Stimulated activated CD8-positive, alpha-beta memory T cell treated with anti-CD3 and anti-CD28 coated beads, Interleukin-2, amount 100 ng/mL, for 48 hours (primary cell): ENCODE measurements around the gene VAMP5.
"Not testable (repeated sequence)": the region's sequence is repeated elsewhere in the genome, so short reads cannot be mapped to it uniquely, and the experiment has no call there.

Experiments used
- DNase-seq, 2 donors: peaks; one replicate each; pipeline ENCODE4 v3.0.0-alpha.2; 2020; ENCODE audit warnings: low read depth in 2 of 2

Gene VAMP5

DNA sequence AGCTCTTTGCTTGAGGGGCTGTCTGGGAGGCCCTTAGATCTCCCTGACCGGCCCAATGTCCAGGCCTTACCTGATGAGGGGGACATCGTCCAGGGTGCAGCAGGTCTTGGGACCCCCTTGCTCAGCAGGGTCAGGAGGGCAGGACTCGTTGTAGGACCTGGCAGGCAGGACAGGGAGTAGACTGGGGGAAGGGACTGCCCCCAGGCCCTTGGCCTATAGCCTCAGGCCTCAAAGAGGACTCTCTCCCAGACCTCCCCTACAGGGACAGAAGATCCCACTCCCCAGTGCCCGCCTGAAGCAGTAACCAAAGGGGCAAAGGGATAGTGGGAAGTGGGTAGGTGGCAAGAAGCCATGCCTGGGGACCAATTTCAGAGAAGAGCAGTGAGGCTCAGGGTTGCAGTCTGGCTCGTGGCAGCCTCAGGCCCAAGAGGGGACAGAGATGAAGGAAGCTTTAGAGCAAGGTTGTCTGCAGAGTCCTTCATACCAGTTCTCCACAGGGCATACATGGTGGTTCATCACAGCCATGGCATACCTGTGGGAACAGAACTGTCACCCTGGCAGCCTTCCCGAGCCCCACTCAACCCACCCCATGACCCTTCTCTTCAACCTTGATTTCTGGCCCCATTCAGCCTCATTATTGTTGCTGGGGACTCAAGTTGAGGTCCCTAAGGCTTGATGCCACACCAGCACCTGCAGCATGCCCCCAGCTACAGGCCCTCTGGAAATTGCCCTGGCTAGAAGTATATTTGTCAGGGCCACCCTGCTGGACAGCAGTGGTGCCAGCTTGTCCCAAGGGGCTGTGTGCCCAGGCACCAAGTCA, 16.9 kb downstream of the VAMP5 start:
- no peak for DNase-seq

DNA sequence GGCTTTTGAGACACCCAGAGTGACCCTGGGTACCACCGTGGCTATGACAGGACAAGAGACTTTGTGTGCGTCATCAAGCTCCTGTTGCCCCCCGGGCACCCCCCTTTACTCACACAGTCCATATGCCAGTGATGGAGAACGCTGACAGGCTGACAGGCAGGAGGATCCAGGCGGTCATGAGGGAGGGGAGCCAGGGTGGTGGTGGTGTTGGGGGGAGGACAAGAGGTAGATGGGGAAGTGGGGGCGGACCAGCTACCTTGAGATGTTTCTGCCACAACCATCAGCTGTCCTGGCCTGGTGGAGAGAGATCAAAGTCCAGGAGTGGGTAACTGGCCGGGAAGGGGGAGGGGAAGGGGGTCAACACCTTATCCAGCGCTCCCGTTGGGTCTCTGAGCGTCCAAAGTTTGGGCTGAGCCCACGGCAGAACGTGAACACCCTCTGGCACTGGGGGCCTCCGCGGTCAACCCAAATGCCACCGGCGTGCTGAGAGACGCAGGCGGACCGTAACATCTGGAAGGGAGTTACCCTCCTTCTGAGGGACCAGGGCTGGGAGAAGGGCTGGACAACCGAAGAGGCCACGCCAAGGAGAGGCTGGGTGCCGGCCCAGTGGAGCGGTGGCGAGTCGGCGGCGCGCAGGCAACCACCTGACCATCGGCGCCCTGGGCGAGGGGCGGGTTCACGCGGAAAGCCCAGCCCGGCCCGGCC, 17.7 kb downstream of the VAMP5 start:
- no peak for DNase-seq

DNA sequence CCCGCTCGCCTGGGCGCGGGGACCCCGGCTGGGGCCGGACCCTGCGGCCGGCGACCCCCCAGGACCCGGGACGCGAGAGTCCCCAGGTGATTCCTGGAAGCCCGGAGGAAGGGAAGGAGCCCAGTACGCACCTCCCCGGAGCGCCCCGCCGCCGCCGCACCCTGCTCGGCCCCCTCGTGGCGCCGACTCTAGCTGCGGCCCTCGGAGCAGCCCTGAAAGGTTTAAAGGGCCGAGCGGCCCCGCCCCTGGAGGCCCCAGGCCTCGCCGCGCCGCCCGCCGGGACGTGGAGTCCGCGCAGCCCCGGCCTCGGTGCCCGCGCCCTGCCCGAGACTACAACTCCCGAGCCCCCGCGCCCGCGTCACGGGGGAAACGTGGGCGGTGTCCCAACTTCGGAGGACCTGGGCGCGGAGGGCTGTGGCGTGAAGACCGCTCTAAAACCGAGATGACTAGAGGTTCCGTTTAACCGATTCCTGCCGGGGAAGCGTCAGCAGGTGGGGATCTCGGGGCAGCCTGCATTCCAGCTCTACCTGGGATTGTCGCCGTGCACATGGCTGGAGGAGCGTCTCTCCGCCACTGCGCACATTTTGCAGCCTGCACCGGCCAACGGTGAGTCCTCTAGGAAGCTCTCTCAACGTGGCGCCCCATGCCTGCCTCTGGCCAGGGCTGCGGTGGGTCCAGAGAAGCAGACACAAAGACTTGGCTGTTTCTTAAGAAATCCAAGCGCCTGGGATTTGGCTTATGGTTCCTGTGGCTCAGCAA, 18.4 kb downstream of the VAMP5 start, which contains the start of gene TMEM150A:
TSS of gene TMEM150A (minus strand) at position 223 of the 759 bp plus-strand sequence. CDS start 750 bp downstream, outside the sequence.
- DNase-seq, result peak; percentile 85 to 86

DNA sequence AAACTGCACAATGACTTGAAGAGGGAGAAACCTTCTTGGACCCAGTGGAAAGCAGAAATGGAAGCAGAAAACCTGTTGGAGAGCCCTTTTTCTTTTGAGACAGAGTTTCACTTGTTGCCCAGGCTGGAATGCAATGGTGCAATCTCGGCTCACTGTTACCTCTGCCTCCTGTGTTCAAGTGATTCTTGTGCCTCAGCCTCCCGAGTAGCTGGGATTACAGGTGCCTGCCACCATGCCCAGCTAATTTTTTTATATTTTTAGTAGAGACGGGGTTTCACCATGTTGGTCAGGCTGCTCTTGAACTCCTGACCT, 19.9 kb downstream of the VAMP5 start:
- not testable (repeated sequence) for DNase-seq

DNA sequence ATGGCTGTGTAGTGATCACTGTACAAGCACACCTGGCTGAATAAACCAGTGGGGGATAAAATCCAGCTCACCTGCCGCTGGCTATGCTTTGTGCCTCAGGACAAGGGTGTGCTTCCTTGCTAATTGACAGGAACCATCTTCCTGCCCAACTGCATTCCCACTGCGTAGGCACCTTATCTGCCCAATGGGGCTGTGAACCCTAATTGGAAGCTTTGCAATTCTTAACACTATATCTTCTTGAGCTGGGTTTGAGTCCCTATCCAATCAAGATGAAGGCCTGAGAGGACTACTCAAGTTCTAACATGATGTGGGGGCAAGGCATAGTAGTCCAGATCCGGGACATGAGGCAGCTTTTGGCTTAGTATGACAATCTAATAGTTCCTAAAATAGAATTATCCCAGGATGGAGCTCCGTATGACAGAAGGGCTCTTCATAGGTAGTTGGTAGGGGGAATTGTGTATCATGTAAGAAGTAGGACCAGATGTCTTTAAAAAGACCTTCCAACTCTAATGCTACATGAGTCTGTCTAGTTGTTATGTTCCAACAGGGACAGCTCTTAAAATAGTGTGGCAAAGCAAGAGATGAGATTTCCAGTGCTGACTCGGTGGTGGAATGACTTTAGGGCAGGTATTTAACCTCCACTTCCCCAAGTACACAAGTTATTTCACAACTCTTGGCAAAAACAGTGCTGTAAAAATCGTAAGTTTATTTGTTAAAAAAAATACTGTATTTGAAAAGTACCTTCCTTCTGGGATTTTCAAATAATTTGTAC, 20.5 kb downstream of the VAMP5 start:
- DNase-seq, result no peak

DNA sequence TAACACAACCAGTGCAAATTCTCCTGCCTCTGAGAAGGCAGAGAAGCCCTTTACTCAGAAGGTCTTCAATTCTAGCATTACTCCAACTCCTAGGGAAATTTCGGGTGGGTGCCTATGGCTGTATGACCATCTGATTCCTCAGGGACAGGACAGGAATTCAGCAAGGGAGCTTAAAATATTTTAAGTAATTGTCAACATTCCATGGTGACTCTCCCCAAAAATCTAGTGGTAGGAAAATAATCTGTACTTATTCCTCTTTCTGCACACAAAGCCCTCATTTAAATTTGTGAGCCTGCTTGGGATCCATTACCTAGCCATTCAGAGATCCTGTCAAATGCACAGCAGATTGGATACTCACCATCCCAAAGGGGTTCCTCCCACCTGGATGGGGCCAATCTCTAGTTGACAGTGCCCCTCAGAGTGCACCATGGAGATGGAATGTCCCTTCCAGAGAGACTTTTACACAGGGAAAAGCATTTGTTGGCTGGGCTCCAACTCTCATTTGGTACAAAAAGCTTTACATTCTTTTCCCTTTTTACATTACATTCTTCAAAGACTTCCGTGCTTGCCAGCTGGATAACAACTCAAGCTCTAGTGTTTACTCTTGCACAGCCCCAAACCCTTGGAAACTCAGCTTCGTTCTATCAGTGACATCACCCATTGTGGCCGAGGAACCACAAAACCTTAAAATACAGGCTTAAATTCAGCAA, 21.3 kb downstream of the VAMP5 start:
- DNase-seq, result no peak

DNA sequence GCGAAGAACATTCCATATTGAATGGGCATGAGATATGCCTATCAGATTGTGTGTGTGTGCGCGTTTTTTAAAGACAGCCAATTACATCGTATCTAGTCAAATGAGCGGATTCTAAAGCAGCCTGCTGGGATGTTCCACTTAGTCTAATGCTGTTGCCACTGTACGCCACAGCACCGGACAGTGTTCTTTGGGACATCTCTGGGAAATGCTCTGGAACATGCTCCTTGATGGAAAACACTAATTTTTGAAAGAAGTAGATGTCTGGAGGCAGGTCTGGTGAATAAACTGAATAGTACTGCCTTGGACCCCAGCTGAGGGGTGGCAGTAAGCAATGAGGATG, 21.9 kb downstream of the VAMP5 start:
- no peak for DNase-seq

DNA sequence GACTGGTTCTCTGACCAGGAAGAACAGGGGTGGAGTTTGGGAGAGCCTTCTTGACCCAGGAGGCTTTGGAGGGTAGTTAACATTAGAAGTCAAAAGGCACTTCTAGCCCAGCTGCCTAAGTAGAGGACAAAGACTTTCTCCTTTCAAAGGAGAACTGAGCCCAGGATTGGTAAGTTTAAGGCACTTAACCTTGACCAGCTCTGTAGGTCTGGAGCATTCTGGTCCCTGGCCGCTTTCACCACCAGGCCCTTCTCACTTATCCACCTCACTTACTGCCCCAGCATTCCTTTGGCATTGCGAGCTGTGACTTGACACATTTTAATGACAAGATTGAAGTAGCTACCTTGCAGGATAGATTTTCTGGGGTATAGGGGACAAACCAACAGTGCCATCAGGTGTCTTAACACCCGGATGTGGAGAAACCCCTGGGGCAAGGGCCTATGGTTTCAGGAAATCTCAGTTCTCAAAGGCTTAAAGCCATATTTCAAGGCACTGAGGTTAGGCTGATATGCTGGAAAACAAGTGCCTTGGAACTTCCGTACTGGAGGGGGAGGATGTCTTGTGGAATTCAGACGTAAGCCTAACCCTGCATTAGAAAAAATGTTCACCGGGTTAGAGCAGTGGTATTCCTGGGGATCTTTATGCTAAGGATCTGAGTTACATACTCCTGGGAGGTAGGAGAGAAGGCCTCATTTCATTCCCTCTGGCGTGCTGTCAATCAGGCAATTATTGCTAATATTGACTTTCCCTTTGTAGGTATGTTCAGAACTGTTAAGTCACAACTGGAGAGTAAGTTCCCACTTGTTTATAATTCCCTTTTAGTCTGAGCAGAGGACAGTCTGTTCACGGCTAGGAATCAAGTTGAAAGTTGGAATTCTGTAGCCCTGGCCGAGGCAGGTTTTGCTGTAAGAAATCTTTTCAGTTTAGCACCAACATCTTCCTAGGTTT, 23.3 kb downstream of the VAMP5 start:
- no peak for DNase-seq

DNA sequence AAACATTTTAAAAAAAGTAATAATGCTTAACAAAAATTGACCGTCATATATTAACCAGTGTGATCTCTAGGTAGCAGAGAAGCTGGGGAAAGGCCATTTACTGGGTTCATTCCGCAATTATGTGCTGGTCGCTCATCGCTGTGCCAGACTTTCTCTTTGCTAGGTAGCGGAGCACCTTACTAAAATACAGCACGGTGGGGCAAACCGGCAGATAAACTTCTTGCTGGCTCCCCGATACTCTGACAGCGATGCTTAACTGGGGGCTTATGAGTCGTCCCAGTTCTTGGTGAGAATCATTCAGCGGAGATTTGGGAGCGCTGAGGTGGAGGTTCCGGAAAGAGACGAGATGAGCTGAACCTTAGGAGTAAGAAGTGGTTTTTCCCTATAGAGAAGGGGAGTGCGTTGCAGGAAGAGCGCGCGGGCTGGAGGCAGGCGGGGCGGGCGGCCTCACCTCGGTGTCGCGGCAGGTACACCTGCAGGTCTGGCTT, 27.0 kb downstream of the VAMP5 start:
- no peak for DNase-seq

DNA sequence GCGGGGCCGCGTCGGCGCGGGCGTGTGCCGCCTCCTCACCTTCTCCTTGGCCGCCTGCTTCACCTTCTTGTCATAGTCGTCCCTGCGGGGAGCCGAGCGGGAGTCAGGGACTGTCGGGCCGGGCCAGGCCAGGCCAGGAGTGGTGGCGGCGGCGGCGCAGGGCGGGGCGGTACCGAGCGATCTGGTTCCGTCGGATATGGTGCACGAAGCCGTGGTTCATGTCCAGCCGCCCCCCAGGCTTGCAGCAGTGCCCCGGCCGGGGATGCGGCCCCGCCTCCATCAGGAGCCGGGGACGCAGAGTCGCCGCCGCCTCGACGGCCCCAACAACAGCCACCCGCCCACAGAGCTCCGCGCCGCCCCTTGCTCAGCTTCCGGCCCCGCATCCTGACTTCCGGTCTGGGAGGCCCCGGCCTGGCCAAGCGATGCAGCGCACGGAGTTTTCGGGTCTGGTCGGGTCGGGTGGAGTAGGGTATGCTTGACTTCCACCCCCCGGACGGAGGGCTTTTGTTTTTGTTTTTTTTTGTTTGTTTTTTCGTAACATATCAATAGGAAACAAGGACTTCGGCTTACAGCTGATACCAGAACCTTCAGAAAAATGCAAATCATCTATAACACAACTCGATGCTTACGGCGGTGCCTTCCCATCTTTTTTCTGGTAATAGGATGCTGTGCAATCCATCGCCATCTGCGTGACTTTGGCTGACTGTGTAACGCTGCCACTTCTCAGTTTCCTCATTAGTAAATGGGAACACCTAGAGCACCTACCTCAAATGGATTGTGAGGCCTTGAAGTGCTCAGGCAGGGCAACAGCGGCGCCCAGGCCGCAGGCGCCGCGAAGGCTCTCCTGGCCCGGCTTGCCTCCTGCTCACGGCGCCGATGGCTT, 27.7 kb downstream of the VAMP5 start, which contains the start of gene C2orf68:
TSS of gene C2orf68 (minus strand) at position 362 of the 883 bp plus-strand sequence. CDS start at position 280, 82 bp downstream.
- peak; percentile 87 to 88 for DNase-seq

DNA sequence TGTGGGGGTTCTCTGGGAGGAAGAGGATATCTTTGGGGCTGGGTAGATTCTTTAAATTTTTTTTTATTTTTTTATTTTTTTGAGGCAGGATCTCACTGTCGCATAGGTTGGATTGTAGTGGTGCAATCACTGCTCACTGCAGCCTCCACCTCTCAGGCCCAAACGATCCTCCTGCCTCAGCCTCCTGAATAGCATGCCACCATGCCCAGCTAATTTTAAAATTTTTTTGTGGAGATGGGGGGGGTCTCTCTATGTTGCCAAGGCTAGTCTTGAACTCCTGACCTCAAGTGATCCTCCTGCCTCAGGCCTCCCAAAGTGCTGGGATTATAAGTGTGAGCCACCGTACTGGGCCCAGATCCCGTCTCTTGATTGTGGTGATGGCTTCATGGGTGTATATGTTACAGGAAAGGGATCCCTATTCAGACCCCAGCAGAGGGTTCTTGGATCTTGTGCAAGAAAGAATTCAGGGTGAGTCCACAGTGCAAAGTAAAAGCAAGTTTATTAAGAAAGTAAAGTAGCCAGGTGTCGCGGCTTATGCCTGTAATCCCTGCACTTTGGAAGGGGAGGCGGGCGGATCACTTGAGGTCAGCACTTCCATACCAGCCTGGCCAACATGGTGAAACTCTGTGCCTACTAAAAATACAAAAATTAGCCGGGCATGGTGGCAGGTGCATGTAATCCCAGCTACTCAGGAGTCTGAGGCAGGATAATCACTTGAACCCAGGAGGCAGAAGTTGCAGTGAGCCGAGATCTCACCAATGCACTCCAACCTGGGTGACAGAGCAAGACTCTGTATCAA, 29.7 kb downstream of the VAMP5 start:
- DNase-seq, result no peak

DNA sequence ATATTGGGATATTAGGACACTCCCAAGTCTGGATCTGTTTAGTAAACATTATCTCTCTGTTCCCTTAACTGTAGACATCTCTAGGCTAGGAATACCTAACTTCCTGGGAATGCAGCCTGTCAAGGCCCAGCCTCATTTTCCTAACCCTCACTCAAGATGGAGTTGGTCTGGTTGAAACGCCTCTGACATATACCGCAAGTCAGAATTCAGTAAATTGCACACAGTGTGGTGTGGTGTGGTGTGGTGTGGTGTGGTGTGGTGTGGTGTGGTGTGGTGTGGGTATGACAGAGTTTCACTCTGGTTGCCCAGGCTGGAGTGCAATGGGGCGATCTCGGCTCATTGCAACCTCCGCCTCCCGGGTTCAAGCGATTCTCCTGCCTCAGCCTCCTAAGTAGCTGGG, 30.5 kb downstream of the VAMP5 start:
- not testable (repeated sequence) for DNase-seq

DNA sequence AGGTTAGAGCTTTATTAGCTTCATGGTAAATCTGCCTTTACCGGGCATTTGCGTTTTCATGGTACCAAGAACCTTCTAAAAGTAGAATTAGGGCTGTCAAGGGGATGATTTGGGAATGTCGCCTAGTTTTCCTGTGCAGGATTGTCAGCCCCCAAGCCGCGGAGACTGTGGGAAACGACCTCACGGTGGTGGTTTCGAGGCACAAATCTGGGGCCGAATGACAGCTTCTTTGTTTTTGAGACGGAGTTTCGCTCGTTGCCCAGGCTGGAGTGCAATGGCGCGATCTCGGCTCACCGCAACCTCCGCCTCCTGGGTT, 31.1 kb downstream of the VAMP5 start:
- no peak for DNase-seq

DNA sequence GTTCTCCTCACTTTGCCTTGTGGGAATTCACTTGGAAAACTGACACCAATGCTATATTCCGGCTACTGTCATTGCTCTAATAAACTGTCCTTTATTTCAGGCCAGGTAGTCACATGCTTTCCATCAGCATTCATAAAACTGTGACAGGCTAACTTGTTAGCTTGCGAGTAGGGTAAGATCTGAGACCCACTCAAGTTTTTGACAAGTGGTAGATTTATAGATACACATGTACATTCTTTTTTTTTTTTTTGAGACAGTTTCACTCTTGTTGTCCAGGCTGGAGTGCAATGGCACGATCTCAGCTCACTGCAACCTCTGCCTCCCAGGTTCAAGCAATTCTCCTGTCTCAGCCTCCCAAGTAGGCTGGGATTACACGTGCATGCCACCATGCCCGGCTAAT, 33.5 kb downstream of the VAMP5 start:
- DNase-seq, result not testable (repeated sequence)

DNA sequence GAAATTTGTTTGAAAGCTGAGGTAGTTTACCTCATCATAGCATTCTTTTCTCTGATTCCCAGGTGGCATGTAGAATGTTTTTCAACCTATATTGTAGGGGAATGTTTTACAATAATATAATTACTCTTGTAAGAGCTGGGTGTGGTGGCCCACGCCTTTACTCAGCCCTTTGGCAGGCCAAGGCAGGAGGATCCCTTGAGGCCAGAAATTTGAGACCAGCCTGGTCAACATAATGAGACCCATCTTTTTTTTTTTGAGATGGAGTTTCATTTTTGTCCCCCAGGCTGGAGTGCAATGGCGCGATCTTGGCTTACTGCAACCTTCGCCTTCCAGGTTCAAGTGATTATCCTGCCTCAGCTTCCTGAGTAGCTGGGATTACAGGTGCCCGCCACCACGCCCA, 35.4 kb downstream of the VAMP5 start:
- DNase-seq, result no peak

DNA sequence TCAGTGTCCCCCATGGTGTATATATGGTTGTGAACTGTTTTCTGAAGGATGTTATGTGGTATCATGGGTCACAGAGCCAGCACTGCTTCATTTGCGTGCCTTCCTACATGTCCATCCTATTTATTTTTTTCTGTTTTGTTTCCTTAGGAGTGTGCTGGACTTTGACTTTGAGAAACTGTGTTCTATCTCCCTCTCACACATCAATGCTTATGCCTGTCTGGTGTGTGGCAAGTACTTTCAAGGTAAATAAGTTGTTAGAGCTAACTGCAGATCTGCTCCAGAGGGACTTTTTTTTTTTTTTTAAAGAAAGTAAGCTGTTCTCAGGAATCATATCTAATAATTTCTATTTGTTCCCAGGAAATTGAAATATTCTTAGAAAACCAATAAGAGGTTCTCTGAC, 37.1 kb downstream of the VAMP5 start:
- DNase-seq, result no peak

DNA sequence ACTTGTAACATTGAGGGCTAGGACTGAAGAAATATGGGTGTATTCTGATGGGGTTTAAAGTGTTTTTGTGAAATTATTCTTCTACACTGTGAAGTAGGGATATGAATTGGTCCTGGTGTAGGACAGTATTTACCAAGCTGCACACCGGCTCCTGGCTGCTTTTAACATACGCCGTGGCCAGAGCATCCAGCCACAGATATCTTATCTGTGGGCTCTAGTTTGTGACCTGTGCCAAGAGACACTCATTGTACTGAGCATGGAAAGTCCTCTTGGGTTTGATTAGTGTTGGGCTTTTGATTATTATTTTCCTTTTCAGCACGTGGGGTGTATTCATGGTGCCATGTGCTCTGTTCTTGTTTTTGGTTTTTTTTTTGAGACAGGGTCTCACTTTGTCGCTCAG, 39.8 kb downstream of the VAMP5 start:
- no peak for DNase-seq

DNA sequence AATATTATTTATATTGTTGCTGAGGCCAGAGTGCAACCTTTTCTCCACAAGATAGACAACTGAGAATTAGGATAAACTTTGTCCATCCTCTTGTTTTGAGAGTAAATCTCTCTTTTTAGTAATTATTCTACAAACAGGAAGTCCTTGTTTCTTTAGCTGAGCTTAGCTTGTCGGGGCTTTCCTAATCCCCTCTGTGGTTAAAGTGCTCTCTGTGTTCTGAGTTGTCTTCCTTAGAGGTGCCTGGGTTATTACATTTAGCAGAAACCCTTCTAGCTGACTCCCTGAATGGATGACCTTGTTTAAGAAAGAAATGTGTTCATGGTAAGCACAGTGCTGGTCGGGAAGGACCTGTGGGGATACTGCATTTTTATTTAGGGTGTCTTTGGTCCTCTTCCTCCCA, 44.4 kb downstream of the VAMP5 start:
- no peak for DNase-seq
